Kidney tubule cell (primary cell): ENCODE results near the gene ADGRF3.
"Not testable (repeated sequence)": the region's sequence is repeated elsewhere in the genome, so short reads cannot be mapped to it uniquely, and the experiment has no call there.

Experiments used
- DNase-seq: peaks from one replicate; pipeline ENCODE4 v3.0.0-alpha.2; 2018; ENCODE audit warnings: low spot score

Gene ADGRF3

GRCh38 chr2:26274058-26274613 is 72.5 kb downstream of the ADGRF3 start:
- DNase-seq, result peak; percentile 79

GRCh38 chr2:26273501-26273900 is 73.1 kb downstream of the ADGRF3 start:
- DNase-seq, result peak; percentile 22

GRCh38 chr2:26270373-26270772 is 76.2 kb downstream of the ADGRF3 start:
- no peak for DNase-seq

GRCh38 chr2:26269571-26270158 is 76.9 kb downstream of the ADGRF3 start:
- DNase-seq, result no peak

- DNase-seq, result not testable (repeated sequence)
Observed at GRCh38 chr2:26268670-26269385, 77.8 kb downstream of the ADGRF3 start.

- no peak for DNase-seq
Observed at GRCh38 chr2:26268213-26268612, 78.4 kb downstream of the ADGRF3 start.

- not testable (repeated sequence) for DNase-seq
Observed at GRCh38 chr2:26258836-26259235, 87.8 kb downstream of the ADGRF3 start.
